ELR (cell line): ENCODE data around the gene ARAP3.

Experiments used
- DNase-seq: peaks from one replicate; pipeline ENCODE4 v3.0.0-alpha.2; 2015; ENCODE audit warnings: low read depth

The ARAP3 gene

GRCh38 chr5:141639357-141640050 lies 42.5 kb downstream of the ARAP3 start:
- no peak for DNase-seq

GRCh38 chr5:141638771-141639170 lies 43.3 kb downstream of the ARAP3 start:
- DNase-seq: no peak

DNA sequence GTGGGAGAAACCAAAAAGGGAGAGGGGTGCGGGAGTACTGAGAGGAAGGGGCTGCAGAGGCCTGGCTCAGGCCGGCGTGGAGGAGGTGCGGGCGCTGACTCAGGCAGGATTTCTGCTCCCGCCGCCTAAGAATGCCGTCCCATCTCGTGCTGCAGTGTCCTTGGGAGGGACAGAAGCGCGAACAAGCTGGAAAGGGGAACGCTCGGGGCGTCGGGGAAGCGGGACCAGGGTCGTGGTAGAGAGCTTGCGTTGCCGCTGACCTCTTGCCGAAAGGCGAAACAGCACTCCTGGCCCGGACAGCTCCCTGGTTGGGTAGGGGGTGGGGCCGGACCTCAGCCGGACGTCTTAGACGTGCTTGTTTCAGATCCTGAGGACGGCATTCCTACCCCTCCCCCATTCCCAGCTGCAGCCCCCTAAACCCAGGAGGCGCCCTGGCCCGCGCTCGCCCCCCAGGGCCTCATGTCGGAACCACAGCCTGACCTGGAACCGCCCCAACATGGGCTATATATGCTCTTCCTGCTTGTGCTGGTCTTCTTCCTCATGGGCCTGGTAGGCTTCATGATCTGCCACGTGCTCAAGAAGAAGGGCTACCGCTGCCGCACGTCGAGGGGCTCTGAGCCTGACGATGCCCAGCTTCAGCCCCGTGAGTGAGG lies 44.1 kb downstream of the ARAP3 start:
- peak; percentile 67 for DNase-seq

DNA sequence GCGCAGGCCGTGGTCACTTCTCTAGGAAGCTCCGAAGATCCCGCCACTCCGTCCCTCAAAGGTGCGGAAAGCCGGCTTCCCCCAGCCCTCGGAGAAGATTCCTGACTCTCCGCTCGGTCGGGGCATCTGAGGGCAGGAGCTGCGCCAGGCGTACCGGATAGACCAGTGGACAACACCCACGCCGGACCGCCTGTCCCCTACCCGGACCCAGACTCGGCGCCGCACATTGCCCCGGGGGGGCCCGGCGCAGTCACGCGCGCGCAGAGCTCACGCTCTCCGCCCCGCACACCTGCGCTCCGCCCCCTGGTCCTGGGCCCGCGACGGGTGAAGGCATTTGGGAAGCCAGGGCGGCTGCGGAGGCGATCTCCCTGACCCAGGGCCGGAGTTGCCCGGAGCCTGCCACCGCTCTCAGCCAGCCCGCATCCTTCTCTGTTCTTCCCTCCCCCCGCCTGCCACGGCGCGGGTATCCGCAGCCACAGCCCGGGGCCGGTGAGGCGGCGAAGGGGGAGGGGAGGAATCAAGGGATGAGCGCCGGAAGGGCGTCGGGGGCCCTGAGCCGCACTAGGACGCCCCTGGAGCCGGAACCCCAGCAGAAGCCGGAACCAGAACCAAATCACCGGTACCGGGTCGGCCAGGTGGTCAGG lies 44.8 kb downstream of the ARAP3 start:
- DNase-seq: peak; percentile 37

- DNase-seq: peak; percentile 93
Measured at GRCh38 chr5:141636413-141637122, 45.5 kb downstream of the ARAP3 start, which contains the start of the genes HDAC3 and RELL2. Gene HDAC3 (minus strand): TSS chr5:141636849. CDS start chr5:141636790, 59 bp downstream. Gene RELL2 (plus strand): TSS chr5:141636997. CDS start chr5:141638226, 1,229 bp downstream.

DNA sequence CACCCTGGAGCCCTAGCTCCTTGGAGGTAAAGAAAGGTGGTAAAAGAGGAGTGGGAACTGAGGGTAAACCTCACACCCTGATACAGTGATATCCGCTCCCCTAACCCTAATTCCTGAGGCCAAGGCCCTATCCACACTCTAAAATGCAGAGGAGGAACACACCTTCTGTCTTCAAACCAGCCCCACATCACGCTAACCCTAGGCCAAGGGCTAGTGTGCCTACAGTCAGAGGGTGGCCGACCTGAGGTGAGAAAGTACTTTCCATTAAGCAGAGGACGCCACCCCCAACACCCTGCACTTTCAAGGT lies 46.0 kb downstream of the ARAP3 start:
- no peak for DNase-seq

GRCh38 chr5:141635646-141636045 lies 46.4 kb downstream of the ARAP3 start:
- no peak for DNase-seq

DNA sequence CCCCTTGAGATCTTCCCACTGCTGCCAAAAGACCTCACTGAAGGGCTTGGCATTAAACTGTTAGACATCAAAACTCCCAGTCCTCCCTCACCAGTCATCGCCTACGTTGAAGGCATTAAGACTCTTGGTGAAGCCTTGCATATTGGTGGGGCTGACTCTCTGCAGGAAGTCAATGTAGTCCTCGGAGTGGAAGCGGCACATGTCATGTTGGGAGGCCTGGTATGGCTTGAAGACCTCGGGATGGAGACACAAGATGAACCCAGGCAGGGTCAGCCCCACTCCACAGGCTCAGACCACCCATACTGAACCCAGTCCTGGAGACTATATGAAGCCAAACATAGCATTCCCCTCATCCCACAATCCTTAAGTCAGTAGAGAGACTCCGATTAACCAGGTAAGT lies 47.3 kb downstream of the ARAP3 start:
- DNase-seq: no peak

DNA sequence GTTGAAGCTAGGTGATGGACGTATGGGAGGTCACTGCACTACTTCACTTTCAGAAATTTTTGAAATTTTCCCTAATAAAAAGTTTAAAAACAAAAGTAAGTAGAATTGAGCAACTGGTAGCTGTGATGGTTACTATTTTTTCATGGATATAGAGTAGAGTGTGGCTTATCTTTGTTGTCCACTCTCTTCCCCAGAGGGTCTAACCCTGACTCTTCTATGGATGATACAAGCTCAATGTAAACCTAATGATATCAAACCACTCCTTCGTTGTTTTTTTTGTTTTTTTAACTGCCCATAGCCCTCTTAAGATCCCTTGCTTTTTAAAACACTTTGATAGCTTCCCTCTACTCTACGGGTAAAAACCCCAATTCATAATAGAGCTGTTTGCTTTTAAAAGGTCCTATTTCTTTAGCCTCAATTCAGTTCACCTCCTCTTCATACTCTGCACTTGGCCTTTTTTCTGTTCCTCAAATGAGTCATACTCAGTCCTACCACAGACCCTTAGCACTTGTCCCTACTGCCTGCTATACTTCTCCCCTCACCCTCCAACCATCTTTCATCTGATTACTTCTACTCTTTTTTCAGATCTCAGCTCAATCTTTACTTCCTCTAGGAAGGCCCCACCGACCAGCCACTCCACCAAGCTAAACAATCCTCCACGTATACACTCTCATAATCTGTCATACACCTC lies 48.0 kb downstream of the ARAP3 start:
- DNase-seq: no peak

GRCh38 chr5:141632650-141633049 lies 49.4 kb downstream of the ARAP3 start:
- no peak for DNase-seq

GRCh38 chr5:141630570-141631140 lies 51.4 kb downstream of the ARAP3 start:
- DNase-seq: no peak

DNA sequence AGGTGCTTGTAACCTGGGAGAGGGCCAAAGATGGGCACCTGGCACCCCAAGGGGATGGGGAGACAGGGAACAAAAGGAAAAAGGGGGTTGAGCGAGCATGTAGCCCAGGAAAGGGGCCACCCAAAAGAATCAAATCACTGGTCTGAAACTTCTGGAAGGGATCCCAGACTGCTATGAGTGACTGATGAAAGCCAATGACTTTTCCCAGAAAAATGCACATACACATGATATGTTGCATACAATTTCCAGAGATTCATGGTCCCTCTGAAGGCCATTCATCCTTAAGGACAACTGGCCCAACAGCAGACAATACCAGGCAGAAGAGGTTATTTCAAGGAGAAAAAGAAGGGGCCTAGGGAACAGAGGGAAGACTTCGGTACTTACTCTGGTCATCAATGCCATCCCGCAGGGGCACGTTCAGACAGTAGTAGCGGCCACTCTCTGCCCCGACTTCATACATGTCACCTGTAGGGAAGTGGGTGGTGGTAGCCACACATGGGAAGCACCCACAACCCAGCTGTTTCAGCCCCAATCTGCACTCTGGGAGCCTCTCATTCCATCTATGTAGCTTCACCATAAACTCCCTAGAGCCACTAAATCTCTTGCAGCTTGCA lies 53.7 kb downstream of the ARAP3 start:
- DNase-seq: no peak

DNA sequence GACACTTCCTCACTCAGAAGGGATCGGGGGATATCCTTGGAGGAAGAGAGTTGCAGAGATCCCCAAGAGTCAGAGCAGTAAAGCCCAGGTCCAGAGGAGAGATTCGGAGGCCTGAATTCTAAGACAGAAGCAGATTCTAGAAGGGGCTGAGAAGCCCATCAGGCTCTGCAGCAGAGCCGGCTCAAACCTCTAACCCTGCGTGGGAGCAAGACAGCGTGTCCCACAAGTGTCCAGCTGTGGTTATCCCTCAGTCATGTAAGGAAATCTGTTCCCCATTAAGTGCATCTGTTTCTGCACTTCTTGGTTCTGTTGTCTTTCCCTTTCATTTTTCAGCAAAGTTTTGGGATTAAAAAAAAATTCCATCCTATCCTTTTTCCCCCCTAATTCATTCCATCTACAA lies 58.4 kb downstream of the ARAP3 start:
- DNase-seq: no peak

DNA sequence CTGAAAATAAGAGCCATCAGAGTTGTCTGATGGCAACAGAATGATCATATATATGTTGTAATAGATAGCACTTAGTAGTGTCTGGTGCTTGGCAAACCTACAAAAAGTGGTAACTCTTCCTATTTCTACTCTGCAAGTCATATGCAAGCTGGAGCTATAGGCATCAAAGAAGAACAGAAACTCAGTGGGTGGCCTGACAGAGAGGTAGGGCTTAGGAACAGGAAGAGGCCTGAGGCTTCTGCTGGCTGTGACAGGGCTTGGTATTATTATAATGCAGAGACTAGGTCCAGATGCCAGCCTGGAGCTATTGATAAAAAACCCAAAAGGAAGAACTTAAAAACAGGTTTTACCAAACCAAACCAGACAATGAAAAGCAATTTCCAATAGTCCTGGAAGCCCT lies 58.8 kb downstream of the ARAP3 start:
- no peak for DNase-seq

DNA sequence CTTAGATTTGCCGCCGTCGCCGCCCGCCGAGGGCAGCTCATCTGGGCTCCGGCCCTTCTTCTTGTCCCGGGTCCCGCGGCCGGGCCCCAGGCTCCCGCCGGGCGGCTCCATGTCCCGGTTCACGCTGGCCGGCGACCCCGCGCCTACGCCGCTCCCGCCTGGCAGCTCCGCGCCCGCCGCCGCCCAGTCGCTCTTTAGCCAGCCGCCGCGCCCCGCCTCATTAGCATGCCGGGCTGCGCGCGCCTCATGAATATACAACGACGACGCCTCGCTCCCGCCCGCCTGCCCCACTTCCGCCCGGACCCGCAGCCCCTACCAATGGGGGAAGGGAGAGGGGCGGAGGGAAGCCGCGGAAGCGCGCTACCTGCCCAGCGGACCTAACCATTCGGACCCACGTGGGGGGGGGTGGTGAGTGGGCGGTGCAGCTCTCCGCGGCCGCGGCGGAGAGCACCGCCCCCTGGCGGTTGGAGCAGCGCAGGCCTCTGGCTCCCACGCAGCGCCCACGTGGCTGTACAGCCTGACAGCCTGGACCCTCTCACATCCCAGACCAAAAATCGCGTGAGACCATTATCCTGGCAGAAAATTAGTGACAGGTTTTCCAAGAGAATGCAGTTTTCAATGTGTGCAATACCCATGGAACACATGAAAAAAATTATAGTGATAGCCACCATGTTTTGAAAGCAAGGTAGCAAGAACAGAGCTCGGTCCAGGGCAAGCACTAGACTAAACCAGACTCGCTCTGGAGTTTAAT lies 63.1 kb downstream of the ARAP3 start, which contains the start of gene DIAPH1:
TSS of gene DIAPH1 (minus strand) at position 197 of the 751 bp plus-strand sequence. CDS start at position 111, 86 bp downstream.
- peak; percentile 98 for DNase-seq

- peak; percentile 65 for DNase-seq
Measured at GRCh38 chr5:141618030-141618803, 63.8 kb downstream of the ARAP3 start.

DNA sequence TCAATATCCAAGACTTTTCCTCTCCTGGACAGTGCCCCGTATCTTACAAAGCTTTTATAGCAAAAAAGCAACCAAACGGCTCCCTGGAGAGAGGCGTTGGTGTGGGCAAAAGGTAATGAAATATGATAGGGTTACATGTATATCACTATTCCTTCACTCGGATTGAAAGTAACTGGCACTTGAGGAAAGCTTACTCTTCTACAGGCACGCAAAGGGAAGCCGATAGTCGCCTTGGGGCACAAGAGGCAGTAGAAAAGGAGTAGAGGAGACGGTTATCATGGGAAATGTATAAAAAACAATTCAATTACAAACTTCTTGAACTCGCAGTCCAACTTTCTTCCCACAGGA lies 64.4 kb downstream of the ARAP3 start:
- DNase-seq: no peak

DNA sequence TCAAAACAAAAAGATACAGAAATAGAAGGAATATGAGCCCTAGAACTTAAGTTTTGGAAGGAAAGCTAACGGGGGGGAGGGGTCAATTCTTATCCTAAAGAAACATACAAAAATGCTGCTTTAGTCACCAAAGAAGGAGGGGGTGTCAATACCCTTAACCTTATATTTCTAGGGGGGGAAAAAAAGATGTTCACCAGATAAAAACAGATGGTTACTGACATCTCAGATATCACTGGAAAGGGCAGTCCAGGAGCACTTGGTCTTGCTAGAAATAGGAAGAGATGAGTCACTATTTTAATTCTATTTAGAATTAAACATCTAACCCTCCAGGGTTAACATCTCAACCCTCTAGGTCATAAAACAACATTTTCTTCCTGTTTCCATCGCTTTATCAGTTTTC lies 64.9 kb downstream of the ARAP3 start:
- peak; percentile 37 for DNase-seq

DNA sequence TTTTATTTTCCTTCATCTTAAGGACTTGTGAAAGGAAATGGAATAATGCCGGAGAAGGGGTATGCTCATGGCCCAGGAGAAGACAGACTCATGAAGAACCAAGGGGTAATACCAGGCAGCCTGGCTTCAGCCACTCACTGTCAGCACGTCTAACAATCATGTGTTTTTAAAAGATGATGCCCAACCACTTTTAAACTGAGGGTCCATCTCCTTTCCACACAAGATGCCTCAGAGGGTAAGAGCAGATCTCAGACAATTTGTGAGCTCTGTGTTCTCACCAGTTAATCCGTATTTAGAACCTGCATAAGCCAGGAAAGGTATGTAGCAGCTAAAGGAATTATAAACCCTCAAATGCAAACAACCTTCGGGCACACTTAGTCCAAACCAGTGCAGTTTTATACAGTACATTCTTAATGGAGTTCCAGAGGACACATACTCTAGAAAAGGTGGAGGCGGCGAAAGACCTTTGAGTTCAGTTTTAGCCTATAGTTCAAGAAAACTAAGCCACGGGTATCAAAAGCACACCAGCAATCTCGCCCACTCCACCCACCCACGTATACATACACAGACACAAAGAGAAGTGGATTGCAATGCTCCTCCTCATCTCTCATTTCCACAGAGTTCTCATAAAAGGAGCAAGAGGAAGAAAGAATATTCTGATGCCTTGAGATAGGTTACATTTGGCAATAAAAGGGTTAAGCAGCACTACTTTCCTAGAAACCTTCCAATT lies 65.9 kb downstream of the ARAP3 start:
- no peak for DNase-seq
